Stomach smooth muscle (tissue), 2 donors: ENCODE data around the gene MT1B.
A peak's percentile ranks its signal among the peaks of the same experiment; 100 is the strongest.

Experiments
- H3K27ac ChIP-seq: one replicate; pipeline ENCODE4 v1.7.0; 2013; ENCODE audit warnings: mild to moderate bottlenecking, low read length, inconsistent platforms
- H3K27me3 ChIP-seq, 2 donors: one replicate each; pipeline ENCODE4 v1.7.0; 2013; ENCODE audit warnings: low read length in 2 of 2; ENCODE audit not compliant: insufficient read depth in 2 of 2, control insufficient read depth in 1 of 2
- H3K36me3 ChIP-seq, 2 donors: one replicate each; pipeline ENCODE4 v1.7.0; 2013; ENCODE audit warnings: low read length in 2 of 2; ENCODE audit not compliant: control insufficient read depth in 2 of 2, insufficient read depth in 2 of 2
- H3K4me1 ChIP-seq: one replicate; pipeline ENCODE4 v1.7.0; 2013; ENCODE audit warnings: low read length; ENCODE audit not compliant: control insufficient read depth, insufficient read depth
- H3K4me3 ChIP-seq, 2 donors: one replicate each; pipeline ENCODE4 v1.7.0; 2013; ENCODE audit warnings: low read length in 2 of 2
- H3K9ac ChIP-seq, 2 donors: one replicate each; pipeline ENCODE4 v1.7.0; 2013; ENCODE audit warnings: low read length in 2 of 2, mild to moderate bottlenecking in 1 of 2
- H3K9me3 ChIP-seq, 2 donors: one replicate each; pipeline ENCODE4 v1.7.0; 2013; ENCODE audit warnings: low read length in 2 of 2; ENCODE audit not compliant: control insufficient read depth in 2 of 2
- donor health status: healthy.
- donor health status: Pancreatic carcinoma.

The MT1B gene

DNA sequence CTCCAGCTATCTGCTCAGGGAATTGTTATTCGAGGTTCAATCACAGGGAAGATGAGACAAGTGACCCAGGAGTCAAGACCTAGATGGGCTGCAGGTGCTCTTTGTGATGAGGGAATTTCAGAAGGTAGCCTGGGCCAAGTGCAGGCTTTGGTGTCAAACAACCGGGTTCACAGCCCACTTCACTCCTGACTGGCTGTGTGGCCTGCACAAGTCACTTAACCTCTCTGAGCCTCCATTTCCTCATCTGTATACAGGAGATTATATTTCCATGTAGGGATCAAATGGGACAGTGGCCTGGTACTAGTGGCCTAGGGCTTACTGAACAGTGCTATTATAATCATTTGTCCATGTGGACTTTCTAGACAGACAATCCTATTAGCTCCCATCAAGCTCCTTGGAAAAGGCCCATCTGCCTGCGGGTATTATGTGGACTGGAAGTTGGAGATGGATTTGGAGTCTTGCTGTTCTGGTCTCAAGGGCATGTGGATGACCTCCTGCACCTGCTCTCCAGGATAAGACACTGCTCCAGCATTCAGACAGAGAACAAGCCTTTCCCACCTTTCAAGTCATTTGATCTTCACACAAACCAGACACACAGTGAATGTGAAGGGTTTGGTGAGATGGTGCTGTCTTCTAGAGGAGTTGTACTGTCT is 27.5 kb downstream of the MT1B start:
- H3K4me3 ChIP-seq, result no peak overlapping the region

DNA sequence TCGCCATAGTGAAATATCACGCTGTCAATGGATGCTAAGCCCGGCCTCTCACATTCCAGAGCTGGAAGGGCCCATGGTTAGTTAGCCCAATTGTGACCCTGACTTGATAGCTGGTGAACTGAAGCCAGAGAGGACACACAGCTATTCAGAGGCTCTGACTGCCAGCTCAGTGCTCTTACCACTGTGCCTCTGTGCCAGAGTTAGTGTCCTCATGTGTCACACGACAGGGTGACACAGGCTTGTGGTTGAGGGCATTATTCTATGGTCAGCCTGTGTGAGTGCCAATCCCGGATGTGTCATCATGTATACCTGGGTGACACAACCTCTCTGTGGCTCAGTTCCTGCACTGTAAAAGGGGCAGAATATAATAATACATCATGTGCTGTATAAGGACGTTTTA is 28.1 kb downstream of the MT1B start:
- no peak overlapping the region for H3K9ac ChIP-seq
- H3K4me1 ChIP-seq, result peaks cover 29% of the 10 kb centered on the region
- H3K9me3 ChIP-seq, result no peaks in the 10 kb centered on the region
- no peak overlapping the region for H3K4me3 ChIP-seq
- peaks cover 13 to 19% of the 10 kb centered on the region in 2 donors for H3K27me3 ChIP-seq
- no peaks in the 10 kb centered on the region for H3K36me3 ChIP-seq
- no peak overlapping the region for H3K27ac ChIP-seq

More for the DNA sequence above, 27.5 kb downstream of the MT1B start:
- Histone ChIP-seq H3K9me3 (no peaks in the 10 kb centered on the region), H3K36me3 (no peaks in the 10 kb centered on the region), H3K9ac (no peak overlapping the region), H3K27ac (no peak overlapping the region), H3K4me1 (peaks cover 25% of the 10 kb centered on the region), H3K27me3 (peaks cover 13 to 20% of the 10 kb centered on the region in 2 donors)

DNA sequence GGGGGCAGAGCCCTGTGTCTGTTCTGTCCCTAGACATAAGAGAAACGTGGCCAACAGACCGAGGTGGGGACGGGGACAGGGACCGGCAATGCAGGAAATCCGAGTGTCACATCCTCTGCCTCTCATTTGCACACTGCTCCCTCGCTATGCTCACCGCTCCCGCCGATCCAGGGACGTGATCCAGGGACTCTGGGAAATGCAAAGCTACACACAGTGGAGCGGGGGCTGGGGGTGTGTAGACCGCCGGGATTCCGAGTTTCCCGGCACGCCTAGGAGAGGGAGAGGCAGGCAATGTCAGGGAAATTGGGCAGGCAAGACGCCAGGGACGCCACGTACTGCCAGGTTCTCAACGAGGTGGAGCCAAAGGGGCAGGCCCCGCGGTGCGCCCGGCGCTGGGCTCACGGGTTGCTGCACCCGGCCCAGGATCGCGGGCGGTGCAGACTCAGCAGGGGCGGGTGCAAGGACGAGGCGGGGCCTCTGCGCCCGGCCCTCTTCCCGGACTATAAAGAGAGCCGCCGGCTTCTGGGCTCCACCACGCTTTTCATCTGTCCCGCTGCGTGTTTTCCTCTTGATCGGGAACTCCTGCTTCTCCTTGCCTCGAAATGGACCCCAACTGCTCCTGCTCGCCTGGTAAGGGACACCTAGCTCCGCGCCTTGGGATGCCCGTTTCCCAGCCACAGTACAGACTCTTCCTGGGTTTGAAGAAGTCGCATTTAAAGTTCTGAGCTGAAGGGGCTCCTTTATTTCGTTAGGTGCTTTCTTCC is 30.4 kb downstream of the MT1B start, which contains the start of gene MT1X:
Gene MT1X (plus strand): TSS at position 532 of the 764 bp plus-strand sequence. CDS start 71 bp downstream, at position 603.
- Histone ChIP-seq H3K9ac (peak within 1 kb of the TSS; percentile 93 to 94), H3K9me3 (peaks cover 0 to 4% of the 10 kb centered on the region in 2 donors), H3K27ac (peak within 1 kb of the TSS; percentile 77), H3K4me3 (peak within 1 kb of the TSS; percentile 89 to 91), H3K36me3 (no peaks in the 10 kb centered on the region), H3K4me1 (peaks cover 30% of the 10 kb centered on the region), H3K27me3 (no peaks in the 10 kb centered on the region)

DNA sequence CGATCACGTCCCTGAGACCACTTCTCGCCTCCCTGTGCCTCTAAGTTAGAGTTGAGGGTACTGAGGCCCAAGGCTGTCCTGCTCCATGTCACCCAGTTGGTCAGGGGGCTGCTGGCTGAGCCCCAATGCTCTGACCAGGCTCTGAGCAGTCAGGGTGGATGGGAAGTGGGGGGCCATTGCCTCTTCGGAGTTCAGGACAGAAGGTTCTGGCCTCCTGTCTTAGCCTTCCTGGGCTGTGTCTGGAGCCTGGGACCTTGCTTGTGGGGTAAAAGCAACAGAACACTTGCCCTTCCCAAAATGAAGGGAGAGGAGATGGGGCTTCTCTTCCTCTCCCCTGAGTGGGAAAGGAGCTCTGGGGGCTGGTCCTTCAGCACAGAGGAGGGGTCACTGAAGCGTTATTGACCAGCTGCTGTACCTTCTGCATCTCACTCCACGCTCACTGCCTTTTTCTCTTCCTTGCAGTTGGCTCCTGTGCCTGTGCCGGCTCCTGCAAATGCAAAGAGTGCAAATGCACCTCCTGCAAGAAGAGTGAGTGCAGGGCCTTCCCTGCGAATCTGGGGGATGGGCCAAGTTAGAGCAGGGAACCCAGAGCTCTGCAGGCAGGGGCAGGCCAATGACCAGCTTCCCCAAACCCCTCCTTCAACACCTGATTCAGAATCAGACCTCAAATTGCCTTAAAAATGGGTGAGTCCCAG is 31.2 kb downstream of the MT1B start:
- Histone ChIP-seq H3K4me1 (peaks cover 30% of the 10 kb centered on the region), H3K9ac (peak overlapping the region; percentile 93 to 94), H3K27ac (peak overlapping the region; percentile 77), H3K36me3 (no peaks in the 10 kb centered on the region), H3K9me3 (peaks cover 2 to 4% of the 10 kb centered on the region in 2 donors), H3K4me3 (peak overlapping the region; percentile 89 to 91), H3K27me3 (no peaks in the 10 kb centered on the region)

- H3K27ac ChIP-seq, result peak overlapping the region; percentile 77
- no peaks in the 10 kb centered on the region for H3K27me3 ChIP-seq
- H3K9me3 ChIP-seq, result peaks cover 2 to 4% of the 10 kb centered on the region in 2 donors
- peaks cover 30% of the 10 kb centered on the region for H3K4me1 ChIP-seq
- H3K9ac ChIP-seq, result peak overlapping the region; percentile 93 to 94
- no peaks in the 10 kb centered on the region for H3K36me3 ChIP-seq
- peak overlapping the region; percentile 89 to 91 for H3K4me3 ChIP-seq
These were observed 31.9 kb downstream of the MT1B start for GRCh38 chr16:56683424-56684172.

DNA sequence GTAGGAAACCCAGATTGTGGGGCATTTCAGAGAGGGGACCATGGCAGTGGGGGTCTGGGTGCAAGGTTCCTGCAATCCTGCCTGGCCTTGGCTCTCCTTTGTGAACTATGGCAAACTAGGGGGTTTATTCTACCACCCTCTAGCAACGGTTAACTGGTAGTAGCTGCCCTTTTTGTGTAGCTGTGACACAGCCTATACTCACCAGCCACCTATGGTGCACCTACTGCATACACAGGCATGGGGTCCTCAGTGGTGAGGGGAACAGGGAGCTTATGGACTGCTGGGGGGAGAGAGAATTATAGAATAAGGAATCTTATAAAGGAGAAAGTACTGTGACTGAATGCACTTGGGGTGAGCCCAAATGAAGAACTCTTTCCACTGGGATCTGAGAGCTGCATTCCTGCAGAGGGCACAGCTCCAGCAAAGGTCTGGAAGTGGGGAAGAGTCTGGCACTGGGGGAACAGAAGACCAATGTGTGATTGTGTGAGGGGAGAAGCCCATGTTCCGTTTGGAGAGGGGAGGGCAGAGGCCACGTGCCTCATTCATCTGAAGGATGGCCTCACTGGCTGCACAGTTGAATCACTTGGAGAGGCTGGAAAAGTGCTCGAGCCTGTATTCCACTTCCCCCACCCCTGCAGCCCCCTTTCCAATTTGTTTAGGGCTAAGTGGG is 32.7 kb downstream of the MT1B start:
- Histone ChIP-seq H3K36me3 (no peaks in the 10 kb centered on the region), H3K9ac (no peak overlapping the region), H3K4me3 (peak overlapping the region in 1 of 2 donors; percentile 29), H3K4me1 (peaks cover 30% of the 10 kb centered on the region), H3K9me3 (peaks cover 2 to 4% of the 10 kb centered on the region in 2 donors), H3K27me3 (no peaks in the 10 kb centered on the region), H3K27ac (peak overlapping the region; percentile 53)

- Histone ChIP-seq H3K4me1 (peaks cover 30% of the 10 kb centered on the region), H3K4me3 (peak overlapping the region in 1 of 2 donors; percentile 29), H3K9me3 (peaks cover 2 to 4% of the 10 kb centered on the region in 2 donors), H3K9ac (peak overlapping the region in 1 of 2 donors; percentile 36), H3K27me3 (no peaks in the 10 kb centered on the region), H3K27ac (peak overlapping the region; percentile 53), H3K36me3 (no peaks in the 10 kb centered on the region)
These were observed 33.4 kb downstream of the MT1B start for GRCh38 chr16:56684926-56685590.

DNA sequence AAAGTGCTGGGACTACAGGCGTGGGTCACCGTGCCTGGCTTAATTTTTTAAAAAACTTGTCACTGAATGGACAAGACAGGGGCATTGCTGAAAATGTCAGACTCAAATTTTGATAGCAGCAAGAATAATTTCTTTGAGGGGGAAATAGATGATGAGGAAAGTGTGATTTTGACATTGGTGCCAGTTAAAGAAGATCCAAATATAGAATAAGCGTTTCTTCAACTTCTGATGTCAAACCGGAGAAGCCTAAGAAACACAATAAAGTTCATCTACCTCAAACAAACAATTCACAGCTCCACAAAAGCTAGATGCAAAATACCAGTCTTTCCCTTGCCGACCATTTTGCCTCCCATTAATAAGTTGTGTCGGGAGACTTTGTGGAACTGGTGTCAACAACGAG is 35.1 kb downstream of the MT1B start:
- peaks cover 28% of the 10 kb centered on the region for H3K4me1 ChIP-seq
- no peak overlapping the region for H3K9ac ChIP-seq
- no peaks in the 10 kb centered on the region for H3K36me3 ChIP-seq
- H3K4me3 ChIP-seq, result no peak overlapping the region
- peaks cover 2 to 4% of the 10 kb centered on the region in 2 donors for H3K9me3 ChIP-seq
- H3K27me3 ChIP-seq, result no peaks in the 10 kb centered on the region
- H3K27ac ChIP-seq, result no peak overlapping the region

DNA sequence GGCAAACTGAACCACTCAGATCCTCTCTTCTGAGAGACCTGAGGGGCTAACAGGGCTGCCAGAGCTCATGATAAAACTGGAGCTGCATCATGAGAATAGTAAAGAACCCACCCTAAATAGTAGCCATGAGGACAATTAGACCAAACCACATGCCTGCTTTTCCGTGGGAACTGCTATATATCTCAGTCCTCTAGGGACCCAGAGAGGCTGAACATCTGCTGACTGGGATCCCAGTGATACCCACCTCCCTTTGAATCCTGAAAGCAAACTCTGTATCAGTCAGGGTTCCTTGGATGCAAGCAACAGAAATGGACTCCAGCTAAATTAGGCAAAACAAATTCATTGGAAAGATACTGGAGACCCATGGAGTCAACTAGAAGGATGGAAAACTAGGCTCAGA is 37.1 kb downstream of the MT1B start:
- no peak overlapping the region for H3K9ac ChIP-seq
- H3K27ac ChIP-seq, result no peak overlapping the region
- H3K4me3 ChIP-seq, result no peak overlapping the region
- H3K27me3 ChIP-seq, result no peaks in the 10 kb centered on the region
- H3K9me3 ChIP-seq, result peaks cover 2 to 4% of the 10 kb centered on the region in 2 donors
- H3K4me1 ChIP-seq, result peaks cover 12% of the 10 kb centered on the region
- H3K36me3 ChIP-seq, result no peaks in the 10 kb centered on the region
